WTC11 (cell line): ENCODE measurements around the gene NOC2L.

Source experiments
- CBFB ChIP-seq: sonication (generic); formaldehyde crosslinking; IDR thresholded peaks from 2 replicates; pipeline ENCODE4 v1.8.1; 2022; ENCODE audit warnings: mild to moderate bottlenecking, low read depth, missing genetic modification reagents
- GABPB1 ChIP-seq: sonication (generic); formaldehyde crosslinking; IDR thresholded peaks from 2 replicates; pipeline ENCODE4 v1.8.1; 2023; ENCODE audit warnings: mild to moderate bottlenecking, missing genetic modification reagents
- IRF2 ChIP-seq: sonication (generic); formaldehyde crosslinking; IDR thresholded peaks from 2 replicates; pipeline ENCODE4 v1.8.0; 2022; ENCODE audit warnings: low read depth, missing genetic modification reagents, borderline replicate concordance
- KAT7 ChIP-seq: sonication (generic); formaldehyde crosslinking; IDR thresholded peaks from 2 replicates; pipeline ENCODE4 v1.8.1; 2023; ENCODE audit warnings: missing genetic modification reagents, mild to moderate bottlenecking, borderline replicate concordance
- MYBL2 ChIP-seq: sonication (generic); formaldehyde crosslinking; IDR thresholded peaks from 2 replicates; pipeline ENCODE4 v1.8.1; 2023; ENCODE audit warnings: mild to moderate bottlenecking, moderate library complexity, missing genetic modification reagents
- SMAD3 ChIP-seq: sonication (generic); formaldehyde crosslinking; IDR thresholded peaks from 2 replicates; pipeline ENCODE4 v1.8.0; 2022; ENCODE audit warnings: missing genetic modification reagents, mild to moderate bottlenecking, borderline replicate concordance
- TEAD4 ChIP-seq: sonication (generic); formaldehyde crosslinking; IDR thresholded peaks from 2 replicates; pipeline ENCODE4 v1.8.0; 2022; ENCODE audit warnings: mild to moderate bottlenecking, missing genetic modification reagents
- ZNF396 ChIP-seq: fragments of 250-450 bp; sonication (Bioruptor Pico); IDR thresholded peaks from 2 replicates; pipeline ENCODE4 v1.8.0; 2021; ENCODE audit warnings: mild to moderate bottlenecking, moderate library complexity, borderline replicate concordance
- ZNF416 ChIP-seq: fragments of 250-450 bp; sonication (Bioruptor Pico); IDR thresholded peaks from 2 replicates; pipeline ENCODE4 v1.9.0; 2021; ENCODE audit warnings: mild to moderate bottlenecking, inconsistent platforms
- TF ChIP-seq, protein P1 (sequence below): fragments of 200-600 bp; IDR thresholded peaks from 2 replicates; pipeline ENCODE4 v1.8.0; 2022; ENCODE audit warnings: antibody characterized with exemption
- TF ChIP-seq, protein P2 (sequence below): sonication (generic); formaldehyde crosslinking; IDR thresholded peaks from 2 replicates; pipeline ENCODE4 v1.8.1; 2022; ENCODE audit warnings: missing genetic modification reagents, borderline replicate concordance
- TF ChIP-seq, protein P3 (sequence below): fragments of 250-450 bp; sonication (Bioruptor Pico); IDR thresholded peaks from 2 replicates; pipeline ENCODE4 v1.9.0; 2021; ENCODE audit warnings: mild to moderate bottlenecking
- TF ChIP-seq, protein P4 (sequence below): fragments of 250-450 bp; sonication (Bioruptor Pico); conservative IDR thresholded peaks from 2 replicates; pipeline ENCODE4 v1.9.0; 2021; ENCODE audit warnings: mild to moderate bottlenecking
- TF ChIP-seq, protein P5 (sequence below): sonication (generic); formaldehyde crosslinking; IDR thresholded peaks from 2 replicates; pipeline ENCODE4 v1.8.0; 2022; ENCODE audit warnings: mild to moderate bottlenecking, missing genetic modification reagents

DNA sequence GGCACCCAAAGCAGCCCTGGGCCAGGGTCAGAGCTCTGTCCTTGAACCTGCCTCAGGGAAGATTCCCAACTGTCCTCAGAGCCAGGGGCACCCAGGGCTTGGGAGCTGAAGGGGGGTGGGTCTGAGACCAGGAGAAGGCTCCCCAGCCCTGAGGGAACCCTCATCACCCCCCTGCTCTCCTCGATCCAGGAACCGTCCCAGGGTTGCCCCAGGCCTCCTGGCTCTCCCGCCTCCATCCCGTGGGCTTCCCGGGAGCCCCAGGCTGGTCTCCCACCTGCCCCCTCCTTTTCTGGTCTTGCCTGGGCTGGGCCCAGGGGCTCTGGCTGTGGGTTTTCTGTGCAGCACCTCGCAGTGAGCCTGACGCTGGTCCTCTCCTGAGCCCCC lies 42.0 kb downstream of the NOC2L start:
- TF ChIP-seq, protein P1, sequence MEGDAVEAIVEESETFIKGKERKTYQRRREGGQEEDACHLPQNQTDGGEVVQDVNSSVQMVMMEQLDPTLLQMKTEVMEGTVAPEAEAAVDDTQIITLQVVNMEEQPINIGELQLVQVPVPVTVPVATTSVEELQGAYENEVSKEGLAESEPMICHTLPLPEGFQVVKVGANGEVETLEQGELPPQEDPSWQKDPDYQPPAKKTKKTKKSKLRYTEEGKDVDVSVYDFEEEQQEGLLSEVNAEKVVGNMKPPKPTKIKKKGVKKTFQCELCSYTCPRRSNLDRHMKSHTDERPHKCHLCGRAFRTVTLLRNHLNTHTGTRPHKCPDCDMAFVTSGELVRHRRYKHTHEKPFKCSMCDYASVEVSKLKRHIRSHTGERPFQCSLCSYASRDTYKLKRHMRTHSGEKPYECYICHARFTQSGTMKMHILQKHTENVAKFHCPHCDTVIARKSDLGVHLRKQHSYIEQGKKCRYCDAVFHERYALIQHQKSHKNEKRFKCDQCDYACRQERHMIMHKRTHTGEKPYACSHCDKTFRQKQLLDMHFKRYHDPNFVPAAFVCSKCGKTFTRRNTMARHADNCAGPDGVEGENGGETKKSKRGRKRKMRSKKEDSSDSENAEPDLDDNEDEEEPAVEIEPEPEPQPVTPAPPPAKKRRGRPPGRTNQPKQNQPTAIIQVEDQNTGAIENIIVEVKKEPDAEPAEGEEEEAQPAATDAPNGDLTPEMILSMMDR: no peak
- TF ChIP-seq CBFB (CRISPR knock-in tag): no peak
- no peak for TF ChIP-seq SMAD3 (CRISPR knock-in tag)
- TF ChIP-seq TEAD4 (CRISPR knock-in tag): no peak
- no peak for TF ChIP-seq KAT7
- TF ChIP-seq ZNF416: no peak
- TF ChIP-seq MYBL2 (CRISPR knock-in tag): no peak
- TF ChIP-seq ZNF396 (CRISPR knock-in tag): no peak
- TF ChIP-seq, protein P2, sequence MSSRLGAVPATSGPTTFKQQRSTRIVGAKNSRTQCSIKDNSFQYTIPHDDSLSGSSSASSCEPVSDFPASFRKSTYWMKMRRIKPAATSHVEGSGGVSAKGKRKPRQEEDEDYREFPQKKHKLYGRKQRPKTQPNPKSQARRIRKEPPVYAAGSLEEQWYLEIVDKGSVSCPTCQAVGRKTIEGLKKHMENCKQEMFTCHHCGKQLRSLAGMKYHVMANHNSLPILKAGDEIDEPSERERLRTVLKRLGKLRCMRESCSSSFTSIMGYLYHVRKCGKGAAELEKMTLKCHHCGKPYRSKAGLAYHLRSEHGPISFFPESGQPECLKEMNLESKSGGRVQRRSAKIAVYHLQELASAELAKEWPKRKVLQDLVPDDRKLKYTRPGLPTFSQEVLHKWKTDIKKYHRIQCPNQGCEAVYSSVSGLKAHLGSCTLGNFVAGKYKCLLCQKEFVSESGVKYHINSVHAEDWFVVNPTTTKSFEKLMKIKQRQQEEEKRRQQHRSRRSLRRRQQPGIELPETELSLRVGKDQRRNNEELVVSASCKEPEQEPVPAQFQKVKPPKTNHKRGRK (CRISPR knock-in tag): no peak
- TF ChIP-seq IRF2 (CRISPR knock-in tag): no peak
- TF ChIP-seq, protein P3, sequence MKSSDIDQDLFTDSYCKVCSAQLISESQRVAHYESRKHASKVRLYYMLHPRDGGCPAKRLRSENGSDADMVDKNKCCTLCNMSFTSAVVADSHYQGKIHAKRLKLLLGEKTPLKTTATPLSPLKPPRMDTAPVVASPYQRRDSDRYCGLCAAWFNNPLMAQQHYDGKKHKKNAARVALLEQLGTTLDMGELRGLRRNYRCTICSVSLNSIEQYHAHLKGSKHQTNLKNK: no peak
- TF ChIP-seq, protein P4, sequence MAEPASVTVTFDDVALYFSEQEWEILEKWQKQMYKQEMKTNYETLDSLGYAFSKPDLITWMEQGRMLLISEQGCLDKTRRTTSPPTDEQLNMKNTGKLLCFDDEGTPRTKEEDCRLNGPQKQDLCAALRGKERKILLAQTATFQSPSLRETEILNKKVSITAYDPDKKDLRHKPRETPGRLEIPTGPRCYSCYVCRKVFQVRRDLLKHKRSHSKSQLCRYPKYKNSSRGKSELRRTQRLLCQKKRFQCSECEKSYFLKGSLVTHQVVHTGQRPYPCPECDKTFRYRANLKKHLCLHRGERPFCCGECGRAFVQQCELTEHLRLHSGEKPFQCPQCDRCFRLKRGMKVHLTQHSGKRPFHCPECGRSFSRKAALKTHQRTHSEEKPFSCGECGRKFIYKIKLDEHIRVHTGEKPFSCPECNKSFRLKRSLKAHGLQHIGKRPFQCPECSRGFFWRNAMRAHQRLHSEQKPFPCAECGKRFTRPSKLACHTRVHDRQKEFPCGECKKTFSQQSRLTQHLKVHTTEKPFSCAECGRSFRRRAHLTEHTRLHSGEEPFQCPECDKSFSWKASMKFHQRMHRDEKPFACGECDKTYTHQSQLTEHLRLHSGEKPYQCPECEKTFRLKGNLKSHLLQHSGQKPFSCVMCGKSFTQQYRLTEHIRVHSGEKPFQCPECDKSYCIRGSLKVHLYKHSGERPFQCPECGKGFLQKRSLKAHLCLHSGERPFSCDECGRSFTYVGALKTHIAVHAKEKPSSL (CRISPR knock-in tag): no peak
- TF ChIP-seq, protein P5, sequence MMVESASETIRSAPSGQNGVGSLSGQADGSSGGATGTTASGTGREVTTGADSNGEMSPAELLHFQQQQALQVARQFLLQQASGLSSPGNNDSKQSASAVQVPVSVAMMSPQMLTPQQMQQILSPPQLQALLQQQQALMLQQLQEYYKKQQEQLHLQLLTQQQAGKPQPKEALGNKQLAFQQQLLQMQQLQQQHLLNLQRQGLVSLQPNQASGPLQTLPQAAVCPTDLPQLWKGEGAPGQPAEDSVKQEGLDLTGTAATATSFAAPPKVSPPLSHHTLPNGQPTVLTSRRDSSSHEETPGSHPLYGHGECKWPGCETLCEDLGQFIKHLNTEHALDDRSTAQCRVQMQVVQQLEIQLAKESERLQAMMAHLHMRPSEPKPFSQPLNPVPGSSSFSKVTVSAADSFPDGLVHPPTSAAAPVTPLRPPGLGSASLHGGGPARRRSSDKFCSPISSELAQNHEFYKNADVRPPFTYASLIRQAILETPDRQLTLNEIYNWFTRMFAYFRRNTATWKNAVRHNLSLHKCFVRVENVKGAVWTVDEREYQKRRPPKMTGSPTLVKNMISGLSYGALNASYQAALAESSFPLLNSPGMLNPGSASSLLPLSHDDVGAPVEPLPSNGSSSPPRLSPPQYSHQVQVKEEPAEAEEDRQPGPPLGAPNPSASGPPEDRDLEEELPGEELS: no peak
- TF ChIP-seq GABPB1 (CRISPR knock-in tag): no peak
